Measurements from ENCODE around the gene ZIM2.

ZIM2 gene

DNA sequence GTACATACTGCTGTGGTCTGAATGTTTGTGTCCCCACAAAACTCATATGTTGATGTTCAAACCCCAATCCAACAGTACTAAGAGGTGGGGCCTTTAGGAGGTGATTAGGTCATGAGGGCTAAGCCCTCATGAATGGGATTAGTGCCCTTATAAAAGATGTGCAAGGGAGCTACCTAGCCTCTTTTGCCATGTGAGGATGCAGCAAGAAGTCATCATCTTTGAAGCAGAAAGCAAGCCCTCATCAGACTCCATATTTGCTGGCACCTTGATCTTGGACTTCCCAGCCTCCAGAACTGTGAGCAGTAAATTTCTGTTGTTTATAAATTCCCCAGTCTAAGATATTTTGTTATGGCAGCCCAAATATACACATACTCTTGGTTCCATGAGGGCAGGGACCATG, 33.9 kb downstream of the ZIM2 start:
- no peak for DNase-seq

GRCh38 chr19:56778351-56778750, 62.2 kb downstream of the ZIM2 start:
- DNase-seq, result no peak

GRCh38 chr19:56769650-56770049, 70.9 kb downstream of the ZIM2 start:
- no peak for DNase-seq

DNA sequence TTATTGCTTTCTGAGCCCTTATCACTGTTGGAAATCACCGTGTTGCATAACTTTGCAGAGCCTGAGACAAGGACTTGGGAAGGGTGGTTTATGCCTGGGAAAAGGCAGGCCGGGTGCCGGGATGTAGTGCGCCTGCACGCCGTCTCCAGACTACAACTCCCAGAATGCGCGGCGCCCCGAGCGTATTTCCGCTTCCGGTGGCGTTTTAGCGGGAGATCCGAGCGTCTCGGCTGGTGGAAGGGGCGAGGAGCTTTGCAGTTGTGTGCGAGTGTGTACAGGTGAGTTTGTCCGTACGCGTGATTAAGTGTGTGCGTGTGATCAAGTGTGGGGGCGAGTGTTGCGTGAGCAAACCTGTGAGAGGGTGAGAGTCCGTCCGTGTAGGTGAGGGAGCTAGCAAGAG, 75.4 kb downstream of the ZIM2 start:
- no peak for DNase-seq

GRCh38 chr19:56764196-56764695, 76.3 kb downstream of the ZIM2 start:
- no peak for DNase-seq

DNA sequence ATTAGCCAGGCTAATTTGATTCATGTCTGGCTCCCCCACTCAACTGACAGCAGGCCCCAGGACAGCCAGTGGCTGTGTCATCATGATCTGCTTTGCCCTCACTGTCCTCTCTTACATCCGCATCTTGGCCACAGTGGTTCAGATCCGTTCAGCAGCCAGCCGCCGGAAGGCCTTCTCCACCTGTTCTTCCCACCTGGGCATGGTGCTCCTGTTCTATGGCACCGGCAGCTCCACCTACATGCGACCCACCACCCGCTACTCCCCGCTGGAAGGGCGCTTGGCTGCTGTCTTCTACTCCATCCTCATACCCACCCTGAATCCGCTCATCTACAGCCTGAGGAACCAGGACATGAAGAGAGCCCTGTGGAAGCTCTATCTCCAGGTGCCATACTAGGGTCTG, 79.7 kb downstream of the ZIM2 start:
- DNase-seq, result no peak

DNA sequence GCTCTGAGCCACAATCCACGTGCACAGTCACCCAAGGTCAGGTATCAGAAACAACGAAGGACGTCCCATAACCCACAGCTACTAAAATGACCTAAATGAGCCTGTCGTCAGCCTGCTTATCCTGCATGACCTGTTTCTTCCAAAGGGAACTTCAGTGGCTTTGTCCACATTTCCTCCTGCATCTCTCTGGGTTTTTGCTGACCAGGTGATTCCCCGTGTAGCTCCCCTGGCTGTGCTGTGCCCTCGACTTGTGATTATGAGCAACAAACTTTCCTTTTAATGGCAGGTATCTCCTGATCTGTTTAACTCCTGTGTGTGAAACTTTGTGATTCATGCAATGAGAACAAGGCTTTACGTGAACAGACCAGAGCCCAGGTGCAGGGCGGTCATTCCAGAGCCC, 81.0 kb downstream of the ZIM2 start:
- no peak for DNase-seq

DNA sequence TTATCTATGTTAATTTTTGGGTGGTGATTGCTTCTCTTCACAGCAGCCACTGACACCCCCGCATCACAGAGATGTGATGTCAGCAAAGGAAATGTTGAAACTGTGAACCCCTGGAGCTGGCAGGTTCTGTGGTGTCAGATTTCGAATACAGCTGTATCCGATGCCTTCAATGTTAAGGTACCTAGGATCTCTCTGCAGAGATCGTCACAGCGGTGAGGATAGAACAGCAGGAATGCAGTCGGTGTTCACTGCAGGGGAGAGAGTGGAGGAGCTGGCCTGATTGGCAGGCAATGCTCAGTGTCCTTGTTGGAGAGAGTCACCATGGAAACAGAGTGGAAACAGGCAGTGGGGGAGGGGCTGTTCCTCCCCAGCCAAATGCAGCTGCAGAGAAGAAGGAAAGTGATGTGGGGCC, 89.4 kb downstream of the ZIM2 start:
- no peak for DNase-seq

GRCh38 chr19:56750658-56751057, 89.9 kb downstream of the ZIM2 start:
- DNase-seq, result no peak

GRCh38 chr19:56748378-56748777, 92.1 kb downstream of the ZIM2 start:
- no peak for DNase-seq

DNA sequence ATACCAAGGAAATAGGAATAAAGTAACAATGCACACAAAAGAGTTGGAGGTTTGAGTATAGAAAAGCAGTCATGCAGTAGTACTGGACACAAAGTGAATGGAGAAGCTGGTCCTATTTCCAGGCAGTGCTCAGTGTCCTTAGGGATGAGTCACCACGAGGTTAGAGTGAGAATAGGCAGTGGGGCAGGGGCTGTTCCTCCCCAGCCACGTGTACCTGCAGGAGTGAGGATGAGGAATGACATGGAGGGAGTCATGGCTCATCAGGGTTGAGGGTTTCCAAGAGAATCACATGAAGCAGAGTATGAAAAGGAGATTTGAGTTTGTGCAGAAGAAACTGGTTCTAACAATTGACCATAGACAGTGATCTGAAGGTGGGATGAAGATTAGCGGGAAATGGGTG, 94.2 kb downstream of the ZIM2 start:
- DNase-seq, result no peak

- no peak for DNase-seq
Measured at GRCh38 chr19:56740501-56740900, 100.0 kb downstream of the ZIM2 start.

GRCh38 chr19:56736571-56736970, 104.0 kb downstream of the ZIM2 start:
- DNase-seq, result no peak

- DNase-seq, result no peak
Measured at GRCh38 chr19:56732976-56733375, 107.5 kb downstream of the ZIM2 start.

GRCh38 chr19:56727677-56728076, 112.8 kb downstream of the ZIM2 start:
- DNase-seq, result no peak

DNA sequence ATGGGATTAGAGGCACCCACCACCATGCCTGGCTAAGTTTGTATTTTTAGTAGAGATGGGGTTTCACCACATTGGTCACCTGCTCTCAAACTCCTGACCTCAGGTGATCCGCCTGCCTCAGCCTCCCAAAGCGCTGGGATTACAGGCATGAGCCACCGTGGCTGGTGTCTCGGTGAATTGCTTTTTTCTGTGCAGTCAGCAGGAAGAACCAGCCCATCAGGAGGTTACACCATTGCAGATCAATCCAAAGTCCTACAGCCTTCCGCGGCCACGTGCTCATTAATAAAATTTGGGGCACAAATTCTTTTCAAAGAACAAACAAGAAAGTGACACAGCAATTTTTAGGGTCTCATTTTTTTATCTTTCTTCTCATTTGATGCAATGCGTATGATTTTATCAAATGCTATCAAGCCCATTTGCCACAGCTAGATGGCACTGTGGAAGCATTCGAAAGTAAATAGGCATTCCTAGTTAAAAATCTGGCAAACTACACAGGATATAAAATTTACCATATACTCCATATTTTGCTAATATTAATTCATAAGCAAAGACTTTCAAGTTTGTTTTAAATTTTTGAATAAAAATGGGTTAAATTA, 114.6 kb downstream of the ZIM2 start:
- no peak for DNase-seq
